Cardiac fibroblast (primary cell): ENCODE measurements around the gene CTNND2.
"Not testable (repeated sequence)": the region's sequence is repeated elsewhere in the genome, so short reads cannot be mapped to it uniquely, and the experiment has no call there.

Source experiments
- DNase-seq, 2 donors: peaks; one replicate each; pipeline versions ENCODE4 v3.0.0 to v3.0.0-alpha.2; 2010; ENCODE audit warnings: low read depth in 2 of 2
- H3K4me3 ChIP-seq, 2 donors: replicated peaks in 1 of 2; 1 replicate in 1 of 2; 2 replicates in 1 of 2; pipeline ENCODE4 v1.5.1; 2011; ENCODE audit warnings: low read depth in 2 of 2, low read length in 2 of 2, mild to moderate bottlenecking in 2 of 2, moderate library complexity in 1 of 2
- CTCF ChIP-seq: IDR thresholded peaks from one replicate; pipeline ENCODE4 v1.5.1; 2011; ENCODE audit warnings: low read depth, mild to moderate bottlenecking, low read length, inconsistent platforms

The CTNND2 gene

GRCh38 chr5:11617080-11617479 is 287.2 kb downstream of the CTNND2 start:
- DNase-seq = no peak
- H3K4me3 ChIP-seq = no peak overlapping the region
- TF ChIP-seq CTCF = no peak

DNA sequence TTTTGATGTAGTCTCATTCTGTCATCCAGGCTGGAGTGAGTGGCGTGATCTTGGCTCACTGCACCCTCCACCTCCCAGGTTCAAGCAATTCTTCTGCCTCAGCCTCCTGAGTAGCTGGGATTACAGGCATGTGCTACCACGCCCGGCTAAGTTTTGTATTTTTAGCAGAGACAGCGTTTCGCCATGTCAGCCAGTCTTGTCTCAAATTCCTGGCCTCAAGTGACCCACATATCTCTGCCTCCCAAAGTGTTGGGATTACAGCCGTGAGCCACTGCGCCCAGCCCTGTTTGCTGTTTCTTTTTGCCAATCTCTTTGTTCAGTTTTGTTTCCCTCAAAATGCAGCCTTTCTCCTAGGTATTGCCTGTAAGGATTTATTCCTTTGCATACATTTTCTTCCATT is 287.6 kb downstream of the CTNND2 start:
- not testable (repeated sequence) for DNase-seq

DNA sequence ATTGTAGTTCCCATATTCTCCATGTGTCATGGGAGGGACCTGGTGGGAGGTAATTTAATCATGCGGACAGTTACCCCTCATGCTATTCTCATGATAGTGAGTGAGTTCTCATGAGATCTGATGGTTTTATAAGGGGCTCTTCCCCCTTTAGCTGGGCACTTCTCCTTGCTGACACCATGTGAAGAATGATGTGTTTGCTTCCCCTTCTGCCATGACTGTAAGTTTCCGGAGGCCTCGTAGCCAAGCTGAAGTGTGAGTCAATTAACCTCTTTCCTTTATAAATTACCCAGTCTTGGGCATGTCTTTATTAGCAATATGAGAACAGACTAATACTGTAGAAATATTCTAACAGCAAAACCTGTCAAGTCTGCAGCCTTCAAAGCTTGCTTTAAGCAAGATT is 293.2 kb downstream of the CTNND2 start:
- DNase-seq = no peak
- no peak overlapping the region for H3K4me3 ChIP-seq
- TF ChIP-seq CTCF = no peak

More for the DNA sequence above, 287.6 kb downstream of the CTNND2 start:
- not testable (repeated sequence) for H3K4me3 ChIP-seq

DNA sequence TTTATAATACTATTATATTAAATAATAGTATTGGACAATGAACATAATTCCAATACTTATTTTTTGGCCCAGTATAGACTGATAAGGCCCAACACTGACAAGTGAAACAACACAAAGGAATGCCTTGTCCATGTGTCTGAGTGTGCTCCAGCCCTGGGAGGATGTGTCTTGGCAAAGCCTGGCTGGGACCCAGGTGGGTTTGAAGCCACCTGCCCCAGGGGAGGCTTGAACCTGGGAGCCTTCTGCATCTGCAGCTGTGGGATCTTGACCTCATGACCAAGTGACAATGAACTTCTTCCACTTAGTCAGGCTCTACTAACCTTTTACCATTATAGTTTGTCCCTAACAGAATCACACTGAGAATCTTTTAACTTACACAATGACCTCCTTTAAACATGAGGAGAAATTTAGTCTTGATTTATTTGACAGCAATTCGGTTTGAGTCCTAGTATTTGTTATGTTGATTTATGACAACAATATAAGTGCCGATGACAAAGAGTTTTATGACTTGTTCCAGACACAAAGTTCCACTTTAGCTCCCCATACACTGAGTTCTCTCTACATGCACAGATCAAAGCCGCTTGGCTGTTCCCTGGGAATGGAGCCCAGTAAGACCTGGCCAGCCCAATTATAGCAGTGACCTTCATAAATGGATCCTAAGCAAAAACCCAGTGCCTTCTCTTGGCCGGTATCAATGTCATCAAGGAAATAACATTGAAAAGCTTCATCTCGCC is 294.5 kb downstream of the CTNND2 start:
- TF ChIP-seq CTCF = no peak
- DNase-seq = no peak
- no peak overlapping the region for H3K4me3 ChIP-seq

DNA sequence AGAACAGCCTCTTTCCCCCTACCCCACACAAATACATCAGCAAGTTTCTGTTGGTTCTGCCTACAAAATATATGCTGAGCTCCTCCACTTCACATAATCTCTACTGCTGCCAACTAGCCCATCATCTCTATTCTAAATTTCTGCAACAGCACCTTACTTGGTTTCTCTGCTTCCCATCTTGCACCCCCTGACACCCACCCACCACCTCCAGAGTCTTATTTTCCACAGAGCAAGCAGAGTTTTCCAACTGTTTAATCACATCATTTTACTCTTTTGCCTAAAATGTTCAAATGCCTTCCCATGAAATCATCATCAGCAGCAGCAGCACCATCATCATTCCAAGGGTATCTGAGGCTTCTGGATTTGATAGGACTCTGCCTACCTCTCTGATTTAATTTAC is 295.7 kb downstream of the CTNND2 start:
- no peak for TF ChIP-seq CTCF
- H3K4me3 ChIP-seq = no peak overlapping the region
- DNase-seq = no peak

DNA sequence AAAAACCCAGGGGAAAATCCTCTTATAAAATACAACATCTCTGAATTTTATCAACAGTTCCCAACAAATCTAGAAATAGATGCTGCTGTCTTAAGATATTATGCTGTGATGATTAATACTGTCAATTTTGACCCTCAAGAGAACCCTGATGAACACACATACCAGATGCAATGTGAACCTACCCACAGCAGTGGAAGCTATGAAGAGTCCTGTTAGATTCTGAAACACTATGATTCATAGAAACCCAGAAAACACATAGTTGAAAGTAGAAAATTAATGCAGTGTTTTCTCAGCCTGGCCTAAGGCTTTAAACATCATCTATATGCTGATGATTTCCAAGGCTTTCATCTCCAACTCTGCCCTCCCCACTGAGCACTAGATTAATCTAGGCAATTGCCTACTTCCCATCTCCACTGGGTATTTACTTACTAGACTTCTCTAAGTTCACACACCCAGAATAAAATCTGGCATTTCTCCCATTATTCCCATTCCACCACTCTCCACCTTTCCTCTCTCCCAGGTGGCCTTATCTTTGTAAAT is 296.2 kb downstream of the CTNND2 start:
- no peak overlapping the region for H3K4me3 ChIP-seq
- no peak for DNase-seq
- TF ChIP-seq CTCF = no peak

GRCh38 chr5:11602298-11602697 is 301.9 kb downstream of the CTNND2 start:
- no peak for DNase-seq
- no peak overlapping the region for H3K4me3 ChIP-seq
- no peak for TF ChIP-seq CTCF
